Measurements from ENCODE around the gene CYBA.

The CYBA gene

GRCh38 chr16:88627531-88628411 lies 23.1 kb downstream of the CYBA start:
- no peak for DNase-seq

GRCh38 chr16:88626646-88627045 lies 24.2 kb downstream of the CYBA start:
- DNase-seq = no peak

- DNase-seq = no peak
Measured at GRCh38 chr16:88624977-88625576, 25.8 kb downstream of the CYBA start.

GRCh38 chr16:88624481-88624880 lies 26.4 kb downstream of the CYBA start:
- no peak for DNase-seq

GRCh38 chr16:88623858-88624257 lies 27.0 kb downstream of the CYBA start:
- no peak for DNase-seq

- no peak for DNase-seq
Measured at GRCh38 chr16:88622866-88623265, 28.0 kb downstream of the CYBA start.

- no peak for DNase-seq
Measured at GRCh38 chr16:88622125-88622524, 28.7 kb downstream of the CYBA start.

GRCh38 chr16:88619859-88620815 lies 30.7 kb downstream of the CYBA start:
- peak; percentile 36 for DNase-seq

- DNase-seq = no peak
Measured at GRCh38 chr16:88618956-88619667, 31.7 kb downstream of the CYBA start.

GRCh38 chr16:88618182-88618955 lies 32.5 kb downstream of the CYBA start:
- DNase-seq = no peak

GRCh38 chr16:88617268-88618031 lies 33.4 kb downstream of the CYBA start:
- no peak for DNase-seq

- no peak for DNase-seq
Measured at GRCh38 chr16:88616736-88617135, 34.1 kb downstream of the CYBA start.

- DNase-seq = no peak
Measured at GRCh38 chr16:88616320-88616719, 34.5 kb downstream of the CYBA start.

- DNase-seq = no peak
Measured at GRCh38 chr16:88614818-88615580, 35.9 kb downstream of the CYBA start.

GRCh38 chr16:88613911-88614817 lies 36.7 kb downstream of the CYBA start:
- no peak for DNase-seq

- no peak for DNase-seq
Measured at GRCh38 chr16:88613293-88613692, 37.6 kb downstream of the CYBA start.

GRCh38 chr16:88610909-88611812 lies 39.7 kb downstream of the CYBA start:
- no peak for DNase-seq

- DNase-seq = no peak
Measured at GRCh38 chr16:88610080-88610479, 40.8 kb downstream of the CYBA start.
